A549 (cell line): ENCODE data around the gene MIEF1. TPM values are rescaled to one million over a fixed set of nuclear protein-coding genes. Genes with fewer than 3 reads are reported as not detected.
A peak's percentile ranks its signal among the peaks of the same experiment; 100 is the strongest.

Experiments used
- ATAC-seq, 2 experiments: fragments of 200-7000 bp in 1 of 2; fragments of >200 bp in 1 of 2; cut with Nextera tagmentation in 1 of 2; cut with Tn5 transposase in 1 of 2; 3 replicates each; pipeline versions ENCODE4 v1.8.0 to v1.9.1; 2018 to 2020; ENCODE audit warnings: mild to moderate bottlenecking in 1 of 2, moderate library complexity in 1 of 2
- CTCF ChIA-PET: fragments of 300-600 bp; sonication (Branson Sonifier 250); formaldehyde crosslinking; extraction: SDS; loops from one replicate; lab custom pipeline; 2021; ENCODE audit warnings: antibody characterized with exemption, inconsistent platforms; lab: Yijun Ruan, JAX
- POLR2A ChIA-PET: fragments of 350-600 bp; formaldehyde crosslinking; extraction: SDS; loops from one replicate; lab custom pipeline; 2021; ENCODE audit warnings: antibody characterized with exemption, inconsistent platforms; lab: Yijun Ruan, JAX
- DNase-seq, 2 experiments: peaks; one replicate each; pipeline versions ENCODE4 v3.0.0 to v3.0.0-alpha.2; 2011 to 2016; ENCODE audit warnings: low read depth in 1 of 2, low spot score in 1 of 2
- FAIRE-seq: peaks from 2 replicates; lab custom pipeline; 2011; peaks lifted over from hg19 to GRCh38; lab: Jason Lieb, UNC
- H3K27ac ChIP-seq, 2 experiments: fragments of >200 bp; sonication (Bioruptor Twin); formaldehyde crosslinking; 3 replicates each; pipeline ENCODE4 v1.5.1; 2016 to 2017
- H3K4me1 ChIP-seq: fragments of >200 bp; sonication (Bioruptor Twin); formaldehyde crosslinking; 3 replicates; pipeline ENCODE4 v1.6.1; 2016
- H3K4me2 ChIP-seq: fragments of >200 bp; sonication (Bioruptor Twin); formaldehyde crosslinking; 3 replicates; pipeline ENCODE4 v1.6.1; 2016
- H3K4me3 ChIP-seq: fragments of >200 bp; sonication (Bioruptor Twin); formaldehyde crosslinking; 3 replicates; pipeline ENCODE4 v1.5.1; 2016
- H3K9me3 ChIP-seq: fragments of >200 bp; sonication (Bioruptor Twin); formaldehyde crosslinking; 3 replicates; pipeline ENCODE4 v1.6.1; 2016
- BHLHE40 ChIP-seq: IDR thresholded peaks from 2 replicates; pipeline ENCODE4 v1.6.1; 2012; ENCODE audit warnings: low read depth, low read length, inconsistent platforms
- CBX2 ChIP-seq: fragments of 200-600 bp; sonication (generic); IDR thresholded peaks from 2 replicates; pipeline ENCODE4 v1.6.1; 2016; ENCODE audit warnings: low read depth, mild to moderate bottlenecking, borderline replicate concordance
- CBX8 ChIP-seq: fragments of 200-600 bp; sonication (generic); IDR thresholded peaks from 2 replicates; pipeline ENCODE4 v1.6.1; 2016
- CEBPB ChIP-seq, 2 experiments: fragments of >200 bp in 1 of 2; sonication (Bioruptor Twin) in 1 of 2; formaldehyde crosslinking in 1 of 2; IDR thresholded peaks; 2 replicates each; pipeline ENCODE4 v1.6.1; 2012 to 2016
- CHD2 ChIP-seq: fragments of 150-350 bp; IDR thresholded peaks from 2 replicates; pipeline ENCODE4 v1.6.1; 2014; ENCODE audit warnings: low read length; ENCODE audit not compliant: partially characterized antibody
- E2F6 ChIP-seq: IDR thresholded peaks from 2 replicates; pipeline ENCODE4 v1.6.1; 2012; ENCODE audit warnings: low read depth, borderline replicate concordance
- EHF ChIP-seq: fragments of 250-450 bp; sonication (Bioruptor Pico); IDR thresholded peaks from 2 replicates; pipeline ENCODE4 v1.5.0; 2020; ENCODE audit warnings: mild to moderate bottlenecking
- EP300 ChIP-seq, 2 experiments: fragments of >200 bp; sonication (Bioruptor Twin); formaldehyde crosslinking; IDR thresholded peaks; 2 replicates in 1 of 2; 3 replicates in 1 of 2; pipeline ENCODE4 v1.6.1; 2016 to 2017
- FOSL2 ChIP-seq, 2 experiments: fragments of 450-650 bp in 1 of 2; fragments of >200 bp in 1 of 2; sonication (Bioruptor Twin) in 1 of 2; formaldehyde crosslinking; IDR thresholded peaks; 2 replicates each; pipeline versions ENCODE4 v1.5.0 to v1.6.1; 2016 to 2020; ENCODE audit warnings: mild to moderate bottlenecking in 1 of 2, moderate library complexity in 1 of 2
- GATA3 ChIP-seq: IDR thresholded peaks from 2 replicates; pipeline ENCODE4 v1.6.1; 2012; ENCODE audit warnings: borderline replicate concordance
- HDAC2 ChIP-seq: fragments of 200-600 bp; sonication (generic); IDR thresholded peaks from 2 replicates; pipeline ENCODE4 v1.6.1; 2016
- HEYL ChIP-seq: fragments of 250-450 bp; sonication (Bioruptor Pico); IDR thresholded peaks from 2 replicates; pipeline ENCODE4 v1.8.0; 2021; ENCODE audit warnings: mild to moderate bottlenecking, moderate library complexity
- HMGXB4 ChIP-seq: fragments of 250-450 bp; sonication (Bioruptor Pico); IDR thresholded peaks from 2 replicates; pipeline ENCODE4 v1.5.0; 2021; ENCODE audit warnings: mild to moderate bottlenecking, moderate library complexity, borderline replicate concordance
- HOXB13 ChIP-seq: fragments of 250-450 bp; sonication (Bioruptor Pico); IDR thresholded peaks from 2 replicates; pipeline ENCODE4 v1.5.0; 2020; ENCODE audit warnings: low read depth, mild to moderate bottlenecking, moderate library complexity
- KDM1A ChIP-seq: fragments of 200-600 bp; sonication (generic); IDR thresholded peaks from 2 replicates; pipeline ENCODE4 v1.6.1; 2016; ENCODE audit warnings: low read depth, mild to moderate bottlenecking
- MAFK ChIP-seq: fragments of 450-650 bp; IDR thresholded peaks from 2 replicates; pipeline ENCODE4 v1.6.1; 2014; ENCODE audit not compliant: partially characterized antibody
- MAZ ChIP-seq: fragments of 150-350 bp; IDR thresholded peaks from 2 replicates; pipeline ENCODE4 v1.6.1; 2014; ENCODE audit warnings: antibody characterized with exemption, low read depth, low read length, borderline replicate concordance
- MYC ChIP-seq: IDR thresholded peaks from 2 replicates; pipeline ENCODE4 v1.6.1; 2012; ENCODE audit warnings: mild to moderate bottlenecking, inconsistent platforms, low read length, improper control_type of control experiment, borderline replicate concordance
- NPAS2 ChIP-seq: fragments of 250-450 bp; sonication (Bioruptor Pico); IDR thresholded peaks from 2 replicates; pipeline ENCODE4 v1.8.0; 2022; ENCODE audit warnings: mild to moderate bottlenecking, moderate library complexity, borderline replicate concordance
- NR3C1 ChIP-seq: fragments of >200 bp; sonication (Bioruptor Twin); formaldehyde crosslinking; IDR thresholded peaks from 3 replicates; pipeline ENCODE4 v1.6.1; 2017
- PHF8 ChIP-seq: fragments of 200-600 bp; sonication (generic); IDR thresholded peaks from 2 replicates; pipeline ENCODE4 v1.6.1; 2016; ENCODE audit warnings: low read depth, mild to moderate bottlenecking, antibody characterized with exemption, moderate library complexity, borderline replicate concordance
- POLR2A ChIP-seq: IDR thresholded peaks from 2 replicates; pipeline ENCODE4 v1.6.1; 2012; ENCODE audit warnings: mild to moderate bottlenecking, low read length
- RAD21 ChIP-seq, 2 experiments: fragments of >200 bp in 1 of 2; sonication (Bioruptor Twin) in 1 of 2; formaldehyde crosslinking in 1 of 2; IDR thresholded peaks in 1 of 2; conservative IDR thresholded peaks in 1 of 2; 2 replicates in 1 of 2; 3 replicates in 1 of 2; pipeline ENCODE4 v1.6.1; 2012 to 2018; ENCODE audit warnings: inconsistent platforms in 1 of 2
- RFX5 ChIP-seq: fragments of 450-650 bp; IDR thresholded peaks from 2 replicates; pipeline ENCODE4 v1.7.1; 2014; ENCODE audit warnings: antibody characterized with exemption, mild to moderate bottlenecking, moderate library complexity
- SREBF2 ChIP-seq: fragments of 450-650 bp; IDR thresholded peaks from 2 replicates; pipeline ENCODE4 v1.6.1; 2014; ENCODE audit warnings: mild to moderate bottlenecking, moderate library complexity
- ZFP36 ChIP-seq: fragments of 450-650 bp; IDR thresholded peaks from 2 replicates; pipeline ENCODE4 v1.6.1; 2014; ENCODE audit warnings: borderline replicate concordance; ENCODE audit not compliant: partially characterized antibody
- ZNF302 ChIP-seq: fragments of 250-450 bp; sonication (Bioruptor Pico); IDR thresholded peaks from 2 replicates; pipeline ENCODE4 v1.9.0; 2021; ENCODE audit warnings: inconsistent platforms, mild to moderate bottlenecking, moderate library complexity
- WGBS: methylation state at CpG from one replicate; pipeline ENCODE4 v1.1.6; 2017; ENCODE audit errors: missing lambda C conversion rate; 5-methylcytosine and 5-hydroxymethylcytosine counted together
- polyA plus RNA-seq, 4 experiments: library from polyadenylated mRNA; depleted of rRNA in 3 of 4; stranded (reverse); fragments of >200 nt; fragmentation: RNase III in 1 of 4; extraction: RNeasy Plus Mini Kit Qiagen cat#74134 plus additional on column Dnase treatment in 1 of 4; gene quantifications; 2 replicates in 3 of 4; 3 replicates in 1 of 4; pipeline ENCODE4 v1.2.3, GENCODE V29; 2011 to 2017
- TF ChIP-seq, protein P1 (sequence below): fragments of 150-350 bp; IDR thresholded peaks from 2 replicates; pipeline ENCODE4 v1.6.1; 2014; ENCODE audit warnings: low read depth, mild to moderate bottlenecking, low read length
- TF ChIP-seq, protein P2 (sequence below): IDR thresholded peaks from 2 replicates; pipeline ENCODE4 v1.6.1; 2012

The MIEF1 gene
- polyA plus RNA-seq, 2 of the 4 experiments (the other 2 are of a cell fraction): 18.8 to 20.5 TPM

DNA sequence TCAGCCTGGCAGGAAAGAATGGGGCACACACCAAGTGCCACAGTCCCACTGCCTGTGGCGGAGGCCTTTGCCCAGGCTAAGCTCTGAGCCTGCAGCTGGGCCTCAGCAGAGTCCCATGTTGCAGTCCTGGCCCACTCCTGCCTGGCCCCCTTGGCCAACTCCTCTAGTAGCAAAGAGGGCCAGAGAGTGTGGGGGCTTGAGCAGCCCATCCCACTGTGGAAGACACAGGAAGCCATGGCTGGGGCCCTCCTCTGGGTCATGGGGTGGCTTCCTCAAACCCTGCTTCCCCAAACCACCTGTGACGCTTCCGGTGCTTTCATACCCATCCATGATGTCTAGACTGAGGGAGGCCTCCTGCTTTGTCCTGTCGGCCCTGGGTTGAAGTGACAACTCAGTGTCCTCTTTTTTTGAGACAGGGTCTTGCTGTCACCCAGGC, 24.7 kb downstream of the MIEF1 start:
- H3K4me1 ChIP-seq: peaks cover 40% of the 10 kb centered on the region
- H3K4me2 ChIP-seq: no peak overlapping the region
- H3K4me3 ChIP-seq: no peak overlapping the region
- WGBS: 89% methylated on average over 4 of the region's 4 CpGs
- FAIRE-seq (no peak), DNase-seq (no peak), ATAC-seq (peak in 1 of 2 experiments; percentile 9; a peak in 3 of 6 replicates)
- no peak overlapping the region for H3K27ac ChIP-seq
- POLR2A ChIA-PET: interaction anchor here (0.7 kb wide), 1 partner anchor 1124 kb away, joined by 9 read pairs; no protein-coding TSS in a partner anchor
- TF ChIP-seq PHF8 (no peak), RAD21 (conservative IDR thresholded peaks at IDR 0.05 in 1 of 2, IDR thresholded peaks at IDR 0.05 in 1 of 2) (no peak), CBX2 (no peak), HMGXB4 (CRISPR knock-in tag) (no peak), HOXB13 (CRISPR knock-in tag) (no peak), HEYL (CRISPR knock-in tag) (no peak), CHD2 (no peak), BHLHE40 (no peak), GATA3 (no peak), NR3C1 (no peak), CBX8 (no peak), KDM1A (no peak)
- TF ChIP-seq, protein P1, sequence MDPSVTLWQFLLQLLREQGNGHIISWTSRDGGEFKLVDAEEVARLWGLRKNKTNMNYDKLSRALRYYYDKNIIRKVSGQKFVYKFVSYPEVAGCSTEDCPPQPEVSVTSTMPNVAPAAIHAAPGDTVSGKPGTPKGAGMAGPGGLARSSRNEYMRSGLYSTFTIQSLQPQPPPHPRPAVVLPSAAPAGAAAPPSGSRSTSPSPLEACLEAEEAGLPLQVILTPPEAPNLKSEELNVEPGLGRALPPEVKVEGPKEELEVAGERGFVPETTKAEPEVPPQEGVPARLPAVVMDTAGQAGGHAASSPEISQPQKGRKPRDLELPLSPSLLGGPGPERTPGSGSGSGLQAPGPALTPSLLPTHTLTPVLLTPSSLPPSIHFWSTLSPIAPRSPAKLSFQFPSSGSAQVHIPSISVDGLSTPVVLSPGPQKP: no peak
- H3K9me3 ChIP-seq: no peaks in the 10 kb centered on the region
- CTCF ChIA-PET: interaction anchor here (0.7 to 37.2 kb wide), 3 partner anchors 35 to 501 kb away, joined by 4 to 899 read pairs (median 80); no protein-coding TSS in a partner anchor

DNA sequence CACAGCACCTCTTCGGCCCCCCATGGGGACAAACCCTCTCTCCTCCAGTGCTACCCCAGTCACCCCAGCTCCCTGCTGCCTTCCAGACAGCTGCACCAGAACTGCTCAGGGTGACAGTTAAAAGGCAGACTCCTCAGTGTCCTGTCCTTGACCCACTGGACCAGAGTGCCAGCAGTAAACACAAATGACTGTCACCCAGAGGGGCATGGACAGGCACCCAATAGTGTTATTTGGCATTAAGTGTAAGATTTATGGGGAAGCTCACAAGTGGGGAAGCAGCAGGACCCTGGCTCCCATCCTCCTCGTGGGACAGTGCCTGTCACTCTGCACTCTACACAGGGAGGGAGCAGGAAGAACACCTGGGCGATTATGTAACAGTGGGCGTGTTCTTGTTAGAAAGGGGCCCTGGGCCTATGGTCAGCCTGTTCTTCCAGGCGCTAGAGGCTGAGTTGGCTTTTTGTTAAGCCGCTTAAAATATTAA, 25.4 kb downstream of the MIEF1 start:
- no peaks in the 10 kb centered on the region for H3K9me3 ChIP-seq
- CTCF ChIA-PET: interaction anchor here (0.7 to 37.2 kb wide), 5 partner anchors 11 to 501 kb away, joined by 3 to 899 read pairs (median 37); no protein-coding TSS in a partner anchor
- H3K4me1 ChIP-seq: peaks cover 36% of the 10 kb centered on the region
- FAIRE-seq (no peak), ATAC-seq (no peak), DNase-seq (no peak)
- no peak overlapping the region for H3K4me2 ChIP-seq
- no peak for TF ChIP-seq MAFK
- TF ChIP-seq EHF (CRISPR knock-in tag): no peak
- no peak for TF ChIP-seq E2F6
- no peak for TF ChIP-seq MYC
- no peak for TF ChIP-seq POLR2A
- TF ChIP-seq, protein P2, sequence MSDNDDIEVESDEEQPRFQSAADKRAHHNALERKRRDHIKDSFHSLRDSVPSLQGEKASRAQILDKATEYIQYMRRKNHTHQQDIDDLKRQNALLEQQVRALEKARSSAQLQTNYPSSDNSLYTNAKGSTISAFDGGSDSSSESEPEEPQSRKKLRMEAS: no peak
- no peak for TF ChIP-seq FOSL2 (IDR thresholded peaks at IDR 0.05)
- TF ChIP-seq FOSL2 (CRISPR knock-in tag; IDR thresholded peaks at IDR 0.05): no peak
- TF ChIP-seq KDM1A: no peak
- no peak for TF ChIP-seq ZNF302
- TF ChIP-seq CEBPB (IDR thresholded peaks at IDR 0.05): no peak
- no peak for TF ChIP-seq ZFP36
- TF ChIP-seq EP300 (IDR thresholded peaks at IDR 0.05): no peak
- no peak for TF ChIP-seq RFX5
- no peak for TF ChIP-seq NPAS2 (CRISPR knock-in tag)
- TF ChIP-seq CHD2: no peak
- no peak for TF ChIP-seq HDAC2
- TF ChIP-seq SREBF2: no peak
- TF ChIP-seq MAZ: no peak
- H3K4me3 ChIP-seq: no peak overlapping the region
- POLR2A ChIA-PET: interaction anchor here (2.4 kb wide), 1 partner anchor 517 kb away, joined by 8 read pairs; no protein-coding TSS in a partner anchor
- H3K27ac ChIP-seq: no peak overlapping the region
- 70% methylated on average over 5 of the region's 6 CpGs for WGBS
